HG03097 (cell line): ENCODE results near the gene CTNNA1.

Experiments used
- ATAC-seq: cut with Tn5 transposase; IDR thresholded peaks from one replicate; pipeline ENCODE4 v1.9.1; 2021; ENCODE audit not compliant: unreplicated experiment, low FRiP score

CTNNA1 gene

GRCh38 chr5:138979684-138980280, 226.6 kb downstream of the CTNNA1 start:
- ATAC-seq = no peak

GRCh38 chr5:138980441-138980840, 227.2 kb downstream of the CTNNA1 start:
- no peak for ATAC-seq

DNA sequence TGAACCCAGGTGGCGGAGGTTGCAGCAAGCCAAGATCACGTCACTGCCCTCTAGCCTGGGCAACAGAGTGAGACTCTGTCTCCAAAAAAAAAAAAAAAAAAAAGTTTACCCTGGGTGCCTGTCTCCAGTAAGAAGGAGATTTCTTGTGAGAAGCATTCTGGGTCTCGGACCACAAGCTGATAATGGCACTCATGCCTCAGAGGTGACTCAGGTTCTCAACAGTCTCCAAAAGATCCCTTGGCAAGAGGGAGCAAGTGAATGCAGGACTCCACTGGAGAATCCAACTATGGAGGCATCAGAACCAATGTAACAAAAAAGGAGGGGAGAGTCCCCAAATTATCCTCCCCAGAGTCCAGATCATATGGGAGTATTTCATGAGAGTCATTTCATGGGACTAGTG, 227.9 kb downstream of the CTNNA1 start:
- ATAC-seq = no peak

GRCh38 chr5:138981586-138981985, 228.4 kb downstream of the CTNNA1 start:
- no peak for ATAC-seq

DNA sequence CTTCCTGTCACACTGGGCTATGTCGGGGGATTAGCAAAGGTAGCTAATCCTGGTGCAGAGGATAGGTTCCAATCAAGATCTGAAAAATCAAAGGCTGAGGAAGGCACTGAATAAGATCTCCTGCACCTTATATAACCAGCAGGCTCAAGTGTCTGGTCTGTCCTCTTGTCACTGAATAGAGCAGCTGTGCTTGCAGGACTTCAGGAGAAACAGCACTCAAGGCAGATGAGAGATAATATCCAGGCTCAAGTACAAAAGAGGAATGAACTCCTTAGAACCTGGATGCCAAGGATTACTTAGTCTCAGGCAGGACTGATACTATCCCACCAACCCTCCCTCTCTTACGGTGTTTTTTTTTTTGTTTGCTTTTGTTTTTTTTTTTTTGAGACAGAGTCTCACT, 230.8 kb downstream of the CTNNA1 start:
- ATAC-seq = no peak
